GM21825 (cell line): Measurements from ENCODE around the gene FXR1.
"Not testable (repeated sequence)": the region's sequence is repeated elsewhere in the genome, so short reads cannot be mapped to it uniquely, and the experiment has no call there.

Experiments used
- ATAC-seq: cut with Tn5 transposase; IDR thresholded peaks from one replicate; pipeline ENCODE4 v1.9.1; 2021; ENCODE audit warnings: mild to moderate bottlenecking, moderate library complexity; ENCODE audit not compliant: unreplicated experiment

FXR1 gene

DNA sequence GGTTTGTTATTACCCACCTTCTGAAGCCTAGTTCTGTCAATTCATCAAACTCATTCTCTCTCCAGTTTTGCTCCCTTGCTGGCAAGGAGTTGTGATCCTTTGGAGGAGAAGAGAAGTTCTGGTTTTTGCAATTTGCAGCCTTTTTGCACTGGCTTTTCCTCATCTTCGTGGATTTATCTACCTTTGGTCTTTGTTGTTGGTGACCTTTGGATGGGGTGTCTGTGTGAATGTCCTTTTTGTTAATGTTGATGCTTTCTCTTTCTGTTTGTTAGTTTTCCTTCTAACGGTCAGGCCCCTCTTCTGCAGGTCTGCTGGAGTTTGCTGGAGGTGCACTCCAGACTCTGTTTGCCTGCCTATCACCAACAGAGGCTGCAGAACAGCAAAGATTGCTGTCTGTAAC is 91.0 kb downstream of the FXR1 start:
- ATAC-seq, result not testable (repeated sequence)

DNA sequence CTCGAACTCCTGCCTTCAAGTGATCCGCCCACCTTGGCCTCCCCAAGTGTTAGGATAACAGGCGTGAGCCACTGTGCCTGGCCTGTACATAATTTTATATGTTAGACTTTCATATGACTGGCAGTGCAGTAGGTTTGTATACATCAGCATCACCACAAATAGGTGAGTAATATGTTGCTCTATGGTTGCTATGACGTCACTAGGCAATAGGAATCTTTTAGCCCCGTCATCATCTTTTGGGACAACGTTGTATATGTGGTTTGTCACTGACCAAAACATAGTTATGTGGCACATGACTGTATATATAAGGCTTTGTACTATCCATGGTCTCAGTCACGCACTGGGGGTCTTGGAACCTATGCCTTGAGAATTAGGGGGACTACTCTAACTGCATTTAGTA is 94.1 kb downstream of the FXR1 start:
- ATAC-seq, result no peak

DNA sequence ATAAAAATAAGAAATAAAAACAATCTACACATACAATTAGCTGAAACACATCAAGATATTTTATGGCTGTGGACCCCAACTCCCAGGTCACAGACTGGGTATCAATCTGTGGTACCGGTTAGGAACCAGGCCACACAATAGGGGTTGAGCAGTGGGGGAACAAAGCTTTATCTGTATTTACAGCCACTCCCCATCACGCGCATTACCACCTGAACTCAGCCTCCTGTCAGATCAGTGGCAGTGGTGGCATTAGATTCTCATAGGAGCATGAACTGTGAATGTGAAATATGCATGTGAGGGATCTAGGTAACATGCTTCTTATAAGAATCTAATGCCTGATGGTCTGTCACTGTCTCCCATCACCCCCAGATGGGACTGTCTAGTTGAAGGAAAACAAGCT is 94.8 kb downstream of the FXR1 start:
- no peak for ATAC-seq

DNA sequence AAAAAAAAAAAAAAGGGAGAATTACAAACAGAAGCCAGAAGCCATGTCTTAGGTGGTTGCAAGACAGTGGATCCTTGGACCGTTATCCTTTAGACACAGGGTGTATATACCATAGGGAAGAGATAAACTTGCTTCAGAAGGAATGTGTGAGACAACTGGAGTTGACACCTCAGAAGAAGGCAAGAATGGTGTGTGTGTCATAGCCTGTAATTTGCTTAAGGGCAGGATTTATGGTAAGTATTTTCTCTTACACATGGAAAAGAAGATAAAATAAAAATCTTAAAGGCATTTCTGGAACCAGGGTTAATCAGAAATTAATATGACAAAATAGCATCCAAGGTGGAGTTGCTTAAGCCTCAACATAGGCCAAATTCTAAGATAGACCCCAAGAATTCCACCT is 96.3 kb downstream of the FXR1 start:
- no peak for ATAC-seq

DNA sequence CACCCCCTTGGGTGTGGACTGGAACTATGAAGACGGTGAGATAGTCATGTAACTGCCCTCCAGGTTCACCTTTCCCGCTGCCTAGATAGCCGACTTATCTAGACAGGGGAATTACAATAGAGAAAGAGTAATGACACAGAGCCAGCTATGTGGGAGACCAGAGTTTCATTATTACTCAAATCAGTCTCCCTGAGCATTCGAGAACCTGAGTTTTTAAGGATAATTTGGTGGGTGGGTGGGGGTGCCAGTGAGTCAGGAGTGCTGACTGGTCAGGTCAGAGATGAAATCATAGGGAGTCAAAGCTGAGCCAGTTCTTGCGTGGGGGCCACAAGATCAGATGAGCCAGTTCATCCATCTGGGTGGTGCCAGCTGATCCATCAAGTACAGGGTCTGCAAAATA is 96.8 kb downstream of the FXR1 start:
- ATAC-seq, result no peak

DNA sequence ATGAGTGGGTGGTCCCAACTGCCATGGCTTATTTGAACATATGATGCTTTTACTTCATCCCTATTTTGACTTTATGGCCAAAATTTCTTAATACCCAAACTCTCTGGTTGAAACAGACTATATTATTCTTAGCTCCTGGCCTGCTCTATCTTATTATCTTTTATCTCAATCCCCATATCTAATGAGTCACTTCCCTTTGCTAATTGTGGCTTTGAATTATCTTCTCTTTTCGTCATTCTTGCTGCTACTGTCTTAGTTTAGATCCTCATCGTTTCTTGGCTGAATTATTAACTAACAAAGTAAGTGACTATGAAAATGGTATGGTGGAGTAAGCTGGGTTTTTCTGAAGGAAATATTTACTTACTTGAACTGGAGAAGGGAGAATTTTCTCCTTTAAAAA is 105.2 kb downstream of the FXR1 start:
- no peak for ATAC-seq

DNA sequence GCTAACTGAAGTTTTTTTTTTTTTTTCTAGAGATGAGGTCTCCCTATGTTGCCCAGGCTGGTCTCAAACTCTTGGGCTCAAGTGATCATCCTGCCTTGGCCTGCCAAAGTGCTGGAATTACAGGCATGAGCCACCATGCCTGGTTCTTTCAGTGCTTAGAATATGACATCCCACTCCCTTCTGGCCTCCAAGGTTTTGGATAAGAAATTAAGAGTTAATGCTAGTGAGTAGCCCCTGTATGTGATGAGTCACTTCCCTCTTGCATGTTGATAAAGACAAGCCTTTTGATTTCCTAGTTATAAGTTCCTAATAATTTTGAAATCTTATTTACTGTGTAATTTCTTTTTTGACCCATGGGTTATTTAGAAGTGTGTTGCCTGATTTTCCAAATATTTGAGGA is 112.7 kb downstream of the FXR1 start:
- no peak for ATAC-seq

DNA sequence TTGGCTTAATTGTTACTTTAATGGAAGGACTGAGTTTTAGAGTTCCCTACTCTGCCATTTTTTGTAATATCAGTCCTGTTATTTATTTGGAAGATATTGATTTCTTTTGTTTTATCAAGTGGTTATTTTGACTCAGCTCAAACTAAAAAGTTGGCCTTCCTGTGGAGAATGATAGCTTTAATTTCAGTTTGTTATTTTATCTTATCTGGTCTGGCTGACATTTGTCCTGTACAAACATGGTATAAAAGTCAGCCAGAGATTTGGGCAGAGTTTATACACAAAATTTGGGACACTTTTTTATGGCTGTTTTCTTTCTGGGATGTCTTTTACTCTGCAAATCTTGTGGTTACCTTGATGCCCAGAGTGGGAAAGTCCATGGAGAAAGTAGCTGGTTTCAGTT is 118.5 kb downstream of the FXR1 start:
- ATAC-seq, result no peak
